Measurements from ENCODE around the gene EXOC6B. TPM values are rescaled to one million over a fixed set of nuclear protein-coding genes. Genes with fewer than 3 reads are reported as not detected.

The EXOC6B gene
- total RNA-seq, 1 donor from 2014 or later, result 24.5 TPM

DNA sequence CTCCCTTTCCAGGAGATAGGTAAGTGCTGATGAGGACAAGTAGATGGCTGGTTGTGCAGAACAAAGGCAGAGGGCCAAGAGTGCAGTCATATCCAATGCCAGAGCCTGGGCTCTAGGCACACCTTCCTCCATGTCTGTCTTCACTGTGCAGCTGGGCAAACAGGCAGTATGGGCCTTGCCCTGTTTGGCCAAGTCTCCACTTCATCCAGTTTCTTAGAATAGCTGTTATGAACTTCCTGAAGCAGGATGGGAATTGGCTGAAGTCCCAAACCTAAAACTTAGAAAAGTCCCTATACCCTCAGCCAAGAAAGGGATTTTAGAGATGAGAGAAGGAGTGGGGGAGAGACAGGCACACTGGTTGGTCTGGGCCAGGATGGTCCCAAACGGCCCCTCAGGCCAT, 640.6 kb downstream of the EXOC6B start:
- H3K4me3 ChIP-seq (ENCODE audit: low read length in 3 of 3), result no peak overlapping the region
- H3K27ac ChIP-seq (ENCODE audit: low read depth, low read length), result no peak overlapping the region
- no peaks in the 10 kb centered on the region for H3K4me1 ChIP-seq (ENCODE audit: control insufficient read depth in 3 of 3, insufficient read depth in 3 of 3, low read length in 3 of 3)
- no peaks in the 10 kb centered on the region for H3K36me3 ChIP-seq (ENCODE audit: control insufficient read depth in 3 of 3, insufficient read depth in 3 of 3, low read length in 3 of 3)
- H3K27me3 ChIP-seq (ENCODE audit: control insufficient read depth in 3 of 3, insufficient read depth in 3 of 3, low read length in 3 of 3), result no peaks in the 10 kb centered on the region
- no peak overlapping the region for H3K9ac ChIP-seq (ENCODE audit: low read depth in 1 of 3, low read length in 3 of 3)
- no peaks in the 10 kb centered on the region for H3K9me3 ChIP-seq (ENCODE audit: control insufficient read depth in 3 of 3, low read length in 3 of 3)

DNA sequence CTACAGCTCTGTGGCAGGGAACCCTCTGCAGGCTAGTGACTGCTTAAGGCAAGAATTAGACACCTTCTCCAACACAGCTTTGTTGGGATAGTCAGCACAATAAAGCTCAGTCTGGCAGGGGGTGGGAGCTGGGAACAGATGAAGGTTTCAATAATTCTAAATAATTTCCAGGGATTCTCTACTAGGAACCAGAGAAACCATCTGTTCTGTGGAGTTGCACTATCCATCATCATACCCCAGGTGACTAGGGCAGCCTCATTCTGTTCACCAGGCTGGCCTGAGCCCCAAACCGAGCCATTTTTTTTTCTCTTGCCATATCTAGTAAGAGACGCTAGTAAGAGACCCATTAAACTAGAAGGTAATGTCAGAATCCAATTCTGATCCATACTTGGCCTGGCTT, 642.4 kb downstream of the EXOC6B start:
- H3K4me1 ChIP-seq (ENCODE audit: control insufficient read depth in 3 of 3, insufficient read depth in 3 of 3, low read length in 3 of 3), result no peaks in the 10 kb centered on the region
- H3K27me3 ChIP-seq (ENCODE audit: control insufficient read depth in 3 of 3, insufficient read depth in 3 of 3, low read length in 3 of 3), result no peaks in the 10 kb centered on the region
- no peaks in the 10 kb centered on the region for H3K9me3 ChIP-seq (ENCODE audit: control insufficient read depth in 3 of 3, low read length in 3 of 3)
- H3K9ac ChIP-seq (ENCODE audit: low read depth in 1 of 3, low read length in 3 of 3), result no peak overlapping the region
- H3K4me3 ChIP-seq (ENCODE audit: low read length in 3 of 3), result no peak overlapping the region
- H3K36me3 ChIP-seq (ENCODE audit: control insufficient read depth in 3 of 3, insufficient read depth in 3 of 3, low read length in 3 of 3), result peaks cover 8 to 10% (median 9%) of the 10 kb centered on the region in 3 donors
- no peak overlapping the region for H3K27ac ChIP-seq (ENCODE audit: low read depth, low read length)

DNA sequence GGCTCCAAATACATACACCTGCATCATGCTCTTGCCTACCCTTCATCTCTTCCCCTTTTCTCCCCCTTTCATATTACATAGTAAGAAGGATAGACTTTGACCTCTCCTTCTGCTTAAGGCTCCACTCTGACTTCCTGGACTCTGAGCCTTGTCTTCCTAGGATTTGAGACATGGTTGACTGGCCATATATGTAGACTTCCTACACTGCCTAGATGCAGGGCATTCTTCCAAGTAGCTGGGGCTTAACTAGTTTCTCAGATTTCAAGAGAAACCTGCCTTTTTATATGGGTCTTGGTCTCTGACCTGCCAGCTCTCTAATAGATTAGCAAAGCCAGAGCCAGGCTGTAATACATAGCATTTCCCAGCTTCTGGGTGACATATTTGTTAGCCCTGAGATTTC, 642.8 kb downstream of the EXOC6B start:
- Histone ChIP-seq H3K27me3 (ENCODE audit: control insufficient read depth in 3 of 3, insufficient read depth in 3 of 3, low read length in 3 of 3) (no peaks in the 10 kb centered on the region), H3K4me3 (ENCODE audit: low read length in 3 of 3) (no peak overlapping the region), H3K4me1 (ENCODE audit: control insufficient read depth in 3 of 3, insufficient read depth in 3 of 3, low read length in 3 of 3) (no peaks in the 10 kb centered on the region), H3K9ac (ENCODE audit: low read depth in 1 of 3, low read length in 3 of 3) (no peak overlapping the region), H3K36me3 (ENCODE audit: control insufficient read depth in 3 of 3, insufficient read depth in 3 of 3, low read length in 3 of 3) (peaks cover 12 to 14% (median 12%) of the 10 kb centered on the region in 3 donors), H3K27ac (ENCODE audit: low read depth, low read length) (no peak overlapping the region), H3K9me3 (ENCODE audit: control insufficient read depth in 3 of 3, low read length in 3 of 3) (no peaks in the 10 kb centered on the region)

DNA sequence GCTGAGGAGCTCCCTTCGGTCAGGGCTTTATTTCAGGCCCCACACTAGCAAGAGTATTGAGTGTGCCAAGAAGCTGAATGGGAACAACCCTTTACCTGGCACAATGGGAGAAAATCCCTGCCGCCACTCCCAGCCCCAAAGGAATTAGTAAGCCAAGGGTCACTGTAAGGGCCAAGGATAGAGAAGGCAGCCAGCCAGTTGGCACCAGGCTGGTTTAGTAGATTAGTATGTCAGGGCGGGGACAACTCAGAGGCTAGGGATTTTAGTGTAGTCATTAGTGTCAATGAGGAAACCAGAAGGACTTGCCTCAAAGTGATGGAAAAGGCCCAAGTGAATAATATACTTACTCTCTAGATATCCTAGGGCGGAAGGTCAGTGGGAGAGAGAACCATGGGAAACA, 643.3 kb downstream of the EXOC6B start:
- H3K36me3 ChIP-seq (ENCODE audit: control insufficient read depth in 3 of 3, insufficient read depth in 3 of 3, low read length in 3 of 3), result peaks cover 17% of the 10 kb centered on the region in 3 donors
- H3K9me3 ChIP-seq (ENCODE audit: control insufficient read depth in 3 of 3, low read length in 3 of 3), result no peaks in the 10 kb centered on the region
- H3K27ac ChIP-seq (ENCODE audit: low read depth, low read length), result no peak overlapping the region
- no peaks in the 10 kb centered on the region for H3K27me3 ChIP-seq (ENCODE audit: control insufficient read depth in 3 of 3, insufficient read depth in 3 of 3, low read length in 3 of 3)
- no peak overlapping the region for H3K4me3 ChIP-seq (ENCODE audit: low read length in 3 of 3)
- H3K4me1 ChIP-seq (ENCODE audit: control insufficient read depth in 3 of 3, insufficient read depth in 3 of 3, low read length in 3 of 3), result no peaks in the 10 kb centered on the region
- H3K9ac ChIP-seq (ENCODE audit: low read depth in 1 of 3, low read length in 3 of 3), result no peak overlapping the region

DNA sequence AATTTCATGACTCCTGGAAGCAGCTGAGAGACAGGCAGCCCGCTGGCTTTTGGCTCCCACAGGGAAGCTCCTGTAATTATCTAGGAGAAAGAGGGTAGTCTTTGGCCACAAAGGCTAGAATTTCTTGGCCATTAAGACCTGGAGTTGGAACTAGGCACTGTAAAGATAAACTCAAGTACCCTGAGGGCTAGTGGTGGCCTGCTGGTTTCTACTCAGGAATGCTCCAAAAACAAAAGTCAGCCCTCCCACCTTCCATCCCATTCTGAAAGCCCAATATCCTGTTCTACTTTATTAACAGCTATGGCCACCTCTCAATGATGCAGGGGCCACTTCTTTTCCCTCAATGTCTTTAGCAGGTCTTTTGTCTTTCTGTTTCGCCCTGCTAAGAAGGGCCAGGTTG, 644.2 kb downstream of the EXOC6B start:
- Histone ChIP-seq H3K4me3 (ENCODE audit: low read length in 3 of 3) (no peak overlapping the region), H3K27ac (ENCODE audit: low read depth, low read length) (no peak overlapping the region), H3K36me3 (ENCODE audit: control insufficient read depth in 3 of 3, insufficient read depth in 3 of 3, low read length in 3 of 3) (peaks cover 20 to 22% (median 21%) of the 10 kb centered on the region in 3 donors), H3K4me1 (ENCODE audit: control insufficient read depth in 3 of 3, insufficient read depth in 3 of 3, low read length in 3 of 3) (no peaks in the 10 kb centered on the region), H3K27me3 (ENCODE audit: control insufficient read depth in 3 of 3, insufficient read depth in 3 of 3, low read length in 3 of 3) (no peaks in the 10 kb centered on the region), H3K9me3 (ENCODE audit: control insufficient read depth in 3 of 3, low read length in 3 of 3) (no peaks in the 10 kb centered on the region), H3K9ac (ENCODE audit: low read depth in 1 of 3, low read length in 3 of 3) (no peak overlapping the region)

DNA sequence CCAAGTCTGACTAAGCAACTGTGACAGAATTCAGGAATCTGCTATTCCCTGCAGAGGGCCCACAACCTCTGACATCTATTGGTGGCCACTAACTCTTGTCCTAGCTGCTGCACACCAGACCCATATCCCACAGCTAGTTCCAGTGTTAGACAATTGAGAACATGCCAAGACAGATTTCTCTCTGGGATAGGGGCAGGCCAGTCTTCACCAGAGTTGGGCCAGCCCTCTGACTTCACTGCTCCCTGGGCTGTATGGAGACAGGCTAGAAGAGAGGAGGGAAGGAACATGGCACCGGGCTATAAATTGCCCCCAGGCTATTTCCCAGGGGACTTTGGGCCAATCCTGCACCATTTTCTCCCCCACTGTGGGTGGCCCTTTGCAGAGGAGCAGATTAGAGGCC, 645.5 kb downstream of the EXOC6B start:
- Histone ChIP-seq H3K9ac (ENCODE audit: low read depth in 1 of 3, low read length in 3 of 3) (no peak overlapping the region), H3K9me3 (ENCODE audit: control insufficient read depth in 3 of 3, low read length in 3 of 3) (no peaks in the 10 kb centered on the region), H3K27me3 (ENCODE audit: control insufficient read depth in 3 of 3, insufficient read depth in 3 of 3, low read length in 3 of 3) (no peaks in the 10 kb centered on the region), H3K36me3 (ENCODE audit: control insufficient read depth in 3 of 3, insufficient read depth in 3 of 3, low read length in 3 of 3) (peaks cover 20 to 28% (median 24%) of the 10 kb centered on the region in 3 donors), H3K27ac (ENCODE audit: low read depth, low read length) (no peak overlapping the region), H3K4me1 (ENCODE audit: control insufficient read depth in 3 of 3, insufficient read depth in 3 of 3, low read length in 3 of 3) (no peaks in the 10 kb centered on the region), H3K4me3 (ENCODE audit: low read length in 3 of 3) (no peak overlapping the region)

DNA sequence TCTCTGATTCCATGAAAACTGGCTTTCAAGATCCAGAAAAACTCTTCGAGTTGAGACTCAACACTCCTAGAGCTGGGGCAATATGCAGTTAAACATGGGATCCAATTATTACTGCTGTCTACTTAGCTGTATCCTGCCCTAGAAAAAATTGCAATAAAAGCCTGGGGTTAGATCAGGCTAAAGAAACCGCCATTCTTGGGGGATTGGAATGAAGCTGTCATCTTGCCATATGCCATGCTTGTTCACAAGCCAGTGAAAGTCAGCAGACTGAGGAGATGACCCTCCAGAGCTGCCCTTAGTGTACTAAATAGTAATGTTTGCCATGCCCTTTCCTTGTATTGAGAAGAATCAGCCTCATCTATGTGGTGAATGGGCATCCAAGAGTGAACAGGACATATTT, 647.3 kb downstream of the EXOC6B start:
- Histone ChIP-seq H3K27ac (ENCODE audit: low read depth, low read length) (no peak overlapping the region), H3K9ac (ENCODE audit: low read depth in 1 of 3, low read length in 3 of 3) (no peak overlapping the region), H3K9me3 (ENCODE audit: control insufficient read depth in 3 of 3, low read length in 3 of 3) (no peaks in the 10 kb centered on the region), H3K4me1 (ENCODE audit: control insufficient read depth in 3 of 3, insufficient read depth in 3 of 3, low read length in 3 of 3) (no peaks in the 10 kb centered on the region), H3K36me3 (ENCODE audit: control insufficient read depth in 3 of 3, insufficient read depth in 3 of 3, low read length in 3 of 3) (peaks cover 20 to 28% (median 25%) of the 10 kb centered on the region in 3 donors), H3K27me3 (ENCODE audit: control insufficient read depth in 3 of 3, insufficient read depth in 3 of 3, low read length in 3 of 3) (no peaks in the 10 kb centered on the region), H3K4me3 (ENCODE audit: low read length in 3 of 3) (no peak overlapping the region)

DNA sequence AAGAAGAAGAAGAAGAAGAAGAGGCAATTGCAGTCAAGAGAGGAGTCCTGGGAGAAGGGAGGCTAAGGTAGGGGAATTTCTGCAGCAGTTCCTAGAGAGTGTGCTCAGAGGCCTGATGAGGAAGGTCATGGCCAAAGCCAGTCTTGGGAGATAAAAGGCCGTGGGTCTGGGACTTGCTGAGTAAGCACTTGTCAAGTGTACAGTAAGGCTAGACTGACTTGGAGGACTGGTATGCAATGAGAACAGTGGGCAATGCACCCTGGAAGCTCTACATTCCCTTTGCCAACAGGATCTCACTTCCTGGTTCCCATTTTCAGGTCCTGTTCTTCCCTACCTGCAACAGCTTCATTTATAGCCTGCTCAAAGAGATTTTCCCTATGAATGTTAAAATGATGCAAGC, 649.6 kb downstream of the EXOC6B start:
- Histone ChIP-seq H3K9ac (ENCODE audit: low read depth in 1 of 3, low read length in 3 of 3) (no peak overlapping the region), H3K27me3 (ENCODE audit: control insufficient read depth in 3 of 3, insufficient read depth in 3 of 3, low read length in 3 of 3) (no peaks in the 10 kb centered on the region), H3K27ac (ENCODE audit: low read depth, low read length) (no peak overlapping the region), H3K4me3 (ENCODE audit: low read length in 3 of 3) (no peak overlapping the region), H3K36me3 (ENCODE audit: control insufficient read depth in 3 of 3, insufficient read depth in 3 of 3, low read length in 3 of 3) (peaks cover 20 to 28% (median 25%) of the 10 kb centered on the region in 3 donors), H3K4me1 (ENCODE audit: control insufficient read depth in 3 of 3, insufficient read depth in 3 of 3, low read length in 3 of 3) (no peaks in the 10 kb centered on the region), H3K9me3 (ENCODE audit: control insufficient read depth in 3 of 3, low read length in 3 of 3) (no peaks in the 10 kb centered on the region)

DNA sequence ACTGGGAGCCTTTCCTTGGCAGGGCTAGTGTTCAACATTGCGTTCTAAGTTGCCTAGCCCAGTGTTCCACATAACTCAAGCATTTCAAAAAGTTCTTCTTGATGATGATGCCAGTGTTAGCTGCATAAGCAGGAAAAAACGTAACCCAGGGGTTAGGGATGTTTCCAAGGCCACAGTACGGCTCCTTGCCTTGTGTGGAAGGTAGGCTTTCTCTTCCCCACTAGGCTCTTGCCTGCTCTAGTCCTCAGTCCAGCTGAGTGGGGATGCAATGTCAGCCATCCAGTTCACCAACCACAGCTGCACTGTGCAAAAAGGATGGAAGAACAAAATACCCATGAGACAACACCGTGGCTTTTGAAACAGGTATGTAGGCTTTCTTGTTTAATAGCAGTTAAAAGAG, 650.2 kb downstream of the EXOC6B start:
- no peak overlapping the region for H3K4me3 ChIP-seq (ENCODE audit: low read length in 3 of 3)
- H3K36me3 ChIP-seq (ENCODE audit: control insufficient read depth in 3 of 3, insufficient read depth in 3 of 3, low read length in 3 of 3), result peaks cover 20 to 28% (median 25%) of the 10 kb centered on the region in 3 donors
- no peaks in the 10 kb centered on the region for H3K27me3 ChIP-seq (ENCODE audit: control insufficient read depth in 3 of 3, insufficient read depth in 3 of 3, low read length in 3 of 3)
- H3K27ac ChIP-seq (ENCODE audit: low read depth, low read length), result no peak overlapping the region
- no peak overlapping the region for H3K9ac ChIP-seq (ENCODE audit: low read depth in 1 of 3, low read length in 3 of 3)
- H3K4me1 ChIP-seq (ENCODE audit: control insufficient read depth in 3 of 3, insufficient read depth in 3 of 3, low read length in 3 of 3), result no peaks in the 10 kb centered on the region
- H3K9me3 ChIP-seq (ENCODE audit: control insufficient read depth in 3 of 3, low read length in 3 of 3), result no peaks in the 10 kb centered on the region

DNA sequence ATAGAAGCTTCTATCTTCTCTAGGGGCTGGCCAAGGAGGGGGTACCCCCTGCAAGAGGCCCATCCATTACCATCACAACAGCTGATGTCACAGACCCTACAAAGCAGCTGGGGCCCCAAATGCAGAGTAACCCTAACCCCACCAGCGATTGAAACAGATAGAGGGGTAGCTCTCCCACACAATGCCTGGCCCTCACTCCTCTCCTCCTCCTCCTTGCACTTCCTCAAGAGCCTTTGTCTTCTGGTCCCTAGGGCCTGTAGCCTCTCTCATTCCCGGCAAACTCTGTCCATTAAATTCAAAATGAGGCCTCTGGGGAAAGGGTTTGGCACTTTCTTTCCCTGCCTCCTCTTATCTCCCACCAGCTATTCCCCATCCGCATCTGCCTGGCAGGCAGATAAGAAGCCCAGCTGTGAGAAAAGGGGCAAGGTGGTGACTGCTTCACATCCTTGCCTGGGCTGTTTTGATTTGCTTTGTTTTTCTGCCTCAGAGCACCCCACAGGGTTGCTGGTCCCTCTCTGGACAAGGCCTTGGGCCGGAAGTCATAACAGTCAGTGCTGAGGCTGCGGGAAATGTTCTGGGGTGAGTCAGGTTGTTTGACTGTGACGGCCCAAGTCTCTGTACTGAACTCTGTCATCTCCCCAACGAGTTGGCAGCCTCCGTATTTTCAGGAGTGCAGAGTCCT, 652.1 kb downstream of the EXOC6B start:
- no peak overlapping the region for H3K9ac ChIP-seq (ENCODE audit: low read depth in 1 of 3, low read length in 3 of 3)
- H3K9me3 ChIP-seq (ENCODE audit: control insufficient read depth in 3 of 3, low read length in 3 of 3), result no peaks in the 10 kb centered on the region
- H3K4me1 ChIP-seq (ENCODE audit: control insufficient read depth in 3 of 3, insufficient read depth in 3 of 3, low read length in 3 of 3), result no peaks in the 10 kb centered on the region
- peaks cover 13 to 20% (median 19%) of the 10 kb centered on the region in 3 donors for H3K36me3 ChIP-seq (ENCODE audit: control insufficient read depth in 3 of 3, insufficient read depth in 3 of 3, low read length in 3 of 3)
- no peaks in the 10 kb centered on the region for H3K27me3 ChIP-seq (ENCODE audit: control insufficient read depth in 3 of 3, insufficient read depth in 3 of 3, low read length in 3 of 3)
- no peak overlapping the region for H3K4me3 ChIP-seq (ENCODE audit: low read length in 3 of 3)
- no peak overlapping the region for H3K27ac ChIP-seq (ENCODE audit: low read depth, low read length)

All from skeletal muscle tissue (tissue), 4 donors.